NCI-H2171 (cell line): ENCODE measurements around the gene C16orf92.
"Not testable (repeated sequence)": the region's sequence is repeated elsewhere in the genome, so short reads cannot be mapped to it uniquely, and the experiment has no call there.

Experiments
- DNase-seq: peaks from one replicate; lab custom pipeline; 2025; lab: John Stamatoyannopoulos, UW

C16orf92 gene

DNA sequence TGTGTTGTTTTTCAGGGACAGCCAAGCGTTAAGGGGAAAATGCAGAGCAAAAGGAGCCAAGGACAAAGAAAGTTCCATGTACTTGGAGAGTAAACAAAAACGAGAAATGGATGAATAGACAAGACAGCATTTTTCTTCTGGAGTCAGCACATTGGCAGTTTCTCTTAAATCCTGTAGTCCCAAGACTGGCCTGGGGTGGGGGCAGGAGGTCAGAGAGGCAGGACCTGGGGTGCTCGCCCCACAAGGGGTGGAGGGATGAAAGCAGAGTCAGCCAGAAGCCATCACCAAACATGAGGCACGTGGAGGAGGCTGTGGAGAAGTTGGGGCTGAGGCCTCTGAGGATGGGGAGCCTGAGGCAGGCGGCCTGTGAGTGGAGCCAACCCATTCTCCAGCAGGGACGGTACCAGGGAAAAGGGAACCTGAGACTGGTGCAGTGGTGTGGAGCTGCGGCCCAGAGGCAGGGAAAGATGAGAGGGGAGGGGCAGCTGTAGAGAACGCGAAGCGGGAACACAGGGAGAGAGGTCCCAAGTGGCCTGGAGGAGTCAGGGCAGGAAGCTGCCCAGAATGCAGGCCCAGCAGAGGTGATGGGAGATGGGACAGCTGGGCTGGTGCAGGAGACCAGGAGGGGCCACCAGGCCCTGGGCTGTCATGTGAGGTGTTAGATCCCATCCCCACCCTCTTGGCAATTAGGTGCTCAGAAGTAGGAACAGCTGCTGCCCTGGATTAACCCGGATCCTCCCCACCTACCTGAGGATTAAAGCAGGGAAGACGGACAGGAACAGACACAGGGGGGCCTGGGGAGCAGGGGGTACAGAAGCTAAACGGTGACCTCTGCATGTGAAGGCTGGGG, 4.8 kb downstream of the C16orf92 start:
- DNase-seq = peak; percentile 74

DNA sequence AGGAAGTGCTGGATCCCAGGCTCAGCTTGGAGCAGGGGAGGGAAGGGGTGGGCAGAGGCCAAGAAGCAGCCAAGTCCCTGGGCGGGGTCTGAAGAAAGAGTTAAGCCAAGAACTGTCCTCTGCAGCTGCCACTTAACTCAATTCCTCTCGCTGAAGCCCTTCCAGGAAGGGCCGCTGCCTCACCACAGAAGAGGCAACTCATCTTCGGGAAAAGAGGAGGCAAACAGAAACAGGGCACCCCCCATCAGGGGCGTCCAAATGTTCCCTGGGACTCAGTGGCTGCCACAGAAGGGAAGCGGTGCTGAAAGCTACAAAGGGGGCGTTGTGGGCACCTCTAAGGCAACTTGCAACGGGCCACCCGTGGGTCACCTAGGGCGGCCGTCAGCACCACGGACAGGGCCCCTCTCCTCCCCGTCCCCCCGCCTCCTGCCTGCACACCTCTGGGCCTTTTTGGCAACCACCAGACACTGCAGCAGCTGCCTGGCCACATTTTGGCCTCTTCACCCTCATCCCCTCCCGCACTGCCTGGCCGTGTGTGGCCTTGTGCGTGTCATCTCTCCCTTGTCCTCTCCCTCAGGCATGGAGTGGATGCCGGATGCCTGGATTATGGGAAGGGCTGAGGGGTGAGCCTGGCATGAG, 5.6 kb downstream of the C16orf92 start:
- no peak for DNase-seq

- no peak for DNase-seq
Observed at GRCh38 chr16:30030011-30030685, 7.2 kb downstream of the C16orf92 start.

DNA sequence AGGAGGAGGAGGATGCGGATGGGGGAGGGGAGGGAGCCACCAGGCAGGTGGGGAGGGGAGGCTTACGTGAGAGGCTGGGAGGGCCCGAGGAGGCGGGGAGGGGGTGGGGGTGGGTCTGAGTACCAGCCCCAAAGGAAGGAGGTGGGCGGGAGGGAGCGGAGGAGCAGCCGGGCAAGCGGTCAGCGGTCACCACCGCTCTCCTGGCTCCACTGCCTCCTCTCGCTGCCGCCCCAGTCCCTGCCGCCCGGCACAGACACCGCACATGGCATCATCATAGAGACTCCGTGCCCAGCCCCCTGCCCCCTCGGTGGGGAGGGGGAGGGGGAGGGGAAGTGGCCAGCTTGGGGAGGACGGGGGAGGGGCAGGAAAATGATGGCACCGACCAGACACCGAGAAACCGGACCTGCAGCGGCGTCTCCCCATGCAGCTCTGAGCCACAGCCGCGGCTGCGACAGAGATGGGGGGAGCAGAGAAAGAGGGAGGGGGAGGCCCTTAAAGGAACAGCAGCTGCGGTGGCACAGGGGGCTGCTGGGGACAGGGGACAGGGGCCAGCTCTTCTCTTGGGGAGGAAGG, 7.9 kb downstream of the C16orf92 start, which contains the start of gene TLCD3B:
Gene TLCD3B (minus strand): TSS at position 431 of the 573 bp plus-strand sequence. CDS start 744 bp downstream, outside the sequence.
- peak; percentile 37 for DNase-seq

DNA sequence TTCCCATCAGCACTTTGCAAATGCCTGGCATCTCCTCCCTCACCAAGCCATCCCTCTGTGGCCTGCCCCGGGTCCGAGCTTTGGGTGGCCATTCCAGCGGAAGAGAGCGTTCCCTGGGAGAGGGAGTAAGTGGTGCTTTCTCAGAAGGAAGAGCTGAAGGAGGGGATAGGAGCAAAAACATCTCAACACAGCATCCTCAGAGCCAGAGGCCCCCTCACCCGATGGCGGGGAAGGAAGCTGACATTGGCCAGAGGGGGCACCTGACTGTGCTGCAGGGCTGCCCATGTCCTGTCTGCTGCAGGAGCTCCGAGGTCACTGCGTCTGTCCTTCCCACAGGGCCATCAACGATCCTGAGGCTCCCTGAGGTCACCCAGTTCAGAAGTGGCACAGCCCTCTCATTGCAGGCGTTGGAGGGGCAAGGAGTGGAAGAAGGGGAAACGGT, 8.5 kb downstream of the C16orf92 start:
- no peak for DNase-seq

DNA sequence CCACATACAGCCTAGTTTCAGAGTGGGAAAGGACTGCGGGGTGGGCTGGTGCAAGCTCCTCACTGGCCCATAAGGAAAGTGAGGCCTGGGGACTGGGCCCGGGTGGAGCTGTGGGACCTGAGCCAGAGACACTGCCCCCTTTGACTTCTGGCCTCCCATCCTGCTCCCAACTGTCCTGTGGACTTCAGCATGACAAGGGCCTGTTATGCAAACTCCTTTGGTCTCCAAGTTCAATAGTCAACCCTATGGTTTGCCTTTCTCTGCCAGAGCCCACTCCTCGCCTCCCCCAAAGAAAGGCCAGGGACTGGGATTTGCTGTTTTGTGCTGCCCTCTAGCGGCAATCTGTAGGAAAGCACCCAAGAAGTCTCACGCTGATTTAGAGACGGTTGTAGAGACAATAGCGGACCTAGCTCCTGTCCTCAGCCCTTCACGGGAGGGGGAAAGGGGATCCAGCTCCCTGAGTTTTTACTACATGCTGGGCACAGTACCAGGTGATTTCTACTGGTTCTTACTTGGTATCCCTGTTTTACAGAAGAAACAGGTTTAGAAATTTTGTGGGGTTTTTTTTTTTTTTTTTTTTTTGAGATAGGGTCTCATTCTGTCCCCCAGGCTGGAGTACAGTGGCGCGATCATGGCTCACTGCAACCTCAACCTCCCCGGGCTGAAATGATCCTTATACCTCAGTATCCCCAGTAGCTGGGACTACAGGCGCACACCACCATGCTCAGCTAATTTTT, 9.3 kb downstream of the C16orf92 start:
- DNase-seq = peak; percentile 62

DNA sequence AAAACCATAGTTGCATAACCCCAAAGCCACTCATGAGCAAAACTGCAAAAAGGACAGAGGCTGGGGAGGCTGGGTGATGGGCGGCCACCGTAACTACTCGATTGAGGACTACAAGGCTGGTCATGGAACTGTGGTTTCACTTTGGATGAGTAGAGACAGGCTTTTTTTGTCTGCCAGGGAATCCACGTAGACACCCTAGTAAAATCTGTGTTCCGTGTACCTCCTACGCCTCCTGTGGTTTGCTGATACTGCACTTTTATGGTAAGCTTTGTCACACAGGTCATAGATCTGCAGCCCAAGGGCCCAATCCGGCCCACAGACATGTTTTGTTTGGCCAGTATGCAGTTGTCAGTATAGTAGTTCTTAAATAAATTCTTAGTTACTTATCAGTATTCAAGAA, 10.3 kb downstream of the C16orf92 start:
- no peak for DNase-seq

DNA sequence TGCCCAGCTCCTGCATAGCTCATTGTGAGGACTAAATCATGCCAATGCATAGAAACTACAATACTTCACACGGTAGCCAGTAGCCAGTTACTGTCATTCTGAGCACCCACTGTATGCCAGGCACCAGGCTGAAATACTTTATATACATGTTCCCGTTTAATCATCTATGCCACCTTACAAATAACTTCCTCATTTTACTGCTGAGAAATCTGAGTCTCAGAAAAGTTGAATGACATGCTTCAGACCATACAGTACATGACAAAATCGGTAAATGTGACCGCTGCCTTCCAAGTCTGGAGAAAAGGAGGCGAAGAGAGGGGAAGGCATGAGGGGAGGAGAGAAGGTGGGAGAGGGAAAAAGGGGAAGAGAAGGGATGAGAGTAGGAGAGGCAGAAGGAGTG, 17.2 kb downstream of the C16orf92 start:
- DNase-seq = no peak

DNA sequence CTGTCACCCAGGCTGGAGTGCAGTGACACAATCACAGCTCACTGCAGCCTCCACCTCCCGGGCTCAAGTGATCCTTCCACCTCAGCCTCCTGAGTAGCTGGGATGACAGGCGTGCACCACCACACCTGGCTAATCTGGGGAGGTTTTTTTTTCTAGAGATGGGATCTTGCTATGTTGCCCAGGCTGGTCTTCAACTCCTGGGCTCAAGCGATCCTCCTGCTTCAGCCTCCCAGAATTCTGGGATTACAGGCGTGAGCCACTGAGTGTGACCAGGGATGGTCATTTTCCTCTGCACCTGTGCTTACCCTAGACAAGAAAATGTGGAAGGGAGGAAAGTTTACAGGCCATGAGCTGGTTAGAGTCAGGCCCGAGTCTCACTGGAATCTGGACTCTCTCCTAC, 17.7 kb downstream of the C16orf92 start:
- not testable (repeated sequence) for DNase-seq

GRCh38 chr16:30041841-30042240, 18.8 kb downstream of the C16orf92 start:
- no peak for DNase-seq

DNA sequence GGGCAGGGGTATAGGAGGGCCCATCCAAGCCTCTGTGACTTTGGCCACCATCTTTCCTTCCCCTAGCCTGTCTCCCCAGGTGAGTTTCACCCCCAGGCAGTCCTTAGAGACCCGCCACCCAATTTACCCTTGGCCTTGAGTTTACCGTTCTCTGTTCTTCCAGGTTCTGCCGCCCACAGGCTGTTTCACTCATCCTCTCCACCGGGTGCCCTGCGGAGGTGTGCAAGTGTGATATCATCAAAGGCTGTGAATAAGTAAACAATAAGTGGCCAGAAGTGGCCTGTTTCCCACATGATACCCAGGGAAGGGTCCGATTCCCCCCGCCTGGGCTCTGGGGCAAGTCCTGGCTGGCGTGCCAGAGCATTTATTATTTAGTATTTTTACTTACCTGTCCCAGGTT, 23.2 kb downstream of the C16orf92 start:
- no peak for DNase-seq

DNA sequence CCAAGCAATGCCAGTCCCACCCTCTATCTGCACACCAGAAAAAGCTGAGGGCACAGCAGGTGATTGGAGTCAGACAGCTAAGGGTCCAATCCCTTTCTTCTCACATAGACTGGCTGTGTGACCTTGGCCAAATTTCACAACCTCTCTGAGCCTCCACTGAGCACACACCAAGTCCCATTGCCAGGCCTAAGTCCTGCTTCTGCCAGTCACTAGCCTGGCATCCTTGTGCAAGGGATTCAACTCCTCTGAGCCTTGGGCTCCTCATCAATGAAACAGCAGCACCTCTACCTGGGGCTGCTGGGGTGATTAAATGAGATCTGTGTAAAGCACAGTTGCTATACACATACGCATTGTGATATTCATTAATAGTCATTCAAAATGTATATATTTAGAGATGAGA, 23.6 kb downstream of the C16orf92 start:
- no peak for DNase-seq

DNA sequence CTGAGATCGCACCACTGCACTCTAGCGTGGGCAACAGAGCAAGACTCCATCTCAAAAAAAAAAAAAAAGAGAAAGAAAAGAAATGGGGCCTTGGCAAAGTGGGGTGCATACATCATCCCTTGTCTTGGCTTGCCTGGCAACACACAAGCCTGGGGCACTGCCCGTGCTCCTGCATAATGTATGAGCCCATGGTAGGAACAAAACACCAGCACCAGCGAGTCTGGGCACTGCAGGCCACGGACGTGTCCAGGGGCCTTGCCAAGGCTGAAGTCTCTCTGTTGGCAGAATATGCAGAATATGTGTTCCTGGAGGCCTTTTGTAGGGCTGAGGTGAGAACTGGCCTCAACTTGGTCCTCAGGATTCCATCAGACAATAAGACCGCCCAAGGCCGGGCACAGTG, 26.9 kb downstream of the C16orf92 start:
- DNase-seq = no peak

- DNase-seq = no peak
Observed at GRCh38 chr16:30051518-30051917, 28.5 kb downstream of the C16orf92 start.

DNA sequence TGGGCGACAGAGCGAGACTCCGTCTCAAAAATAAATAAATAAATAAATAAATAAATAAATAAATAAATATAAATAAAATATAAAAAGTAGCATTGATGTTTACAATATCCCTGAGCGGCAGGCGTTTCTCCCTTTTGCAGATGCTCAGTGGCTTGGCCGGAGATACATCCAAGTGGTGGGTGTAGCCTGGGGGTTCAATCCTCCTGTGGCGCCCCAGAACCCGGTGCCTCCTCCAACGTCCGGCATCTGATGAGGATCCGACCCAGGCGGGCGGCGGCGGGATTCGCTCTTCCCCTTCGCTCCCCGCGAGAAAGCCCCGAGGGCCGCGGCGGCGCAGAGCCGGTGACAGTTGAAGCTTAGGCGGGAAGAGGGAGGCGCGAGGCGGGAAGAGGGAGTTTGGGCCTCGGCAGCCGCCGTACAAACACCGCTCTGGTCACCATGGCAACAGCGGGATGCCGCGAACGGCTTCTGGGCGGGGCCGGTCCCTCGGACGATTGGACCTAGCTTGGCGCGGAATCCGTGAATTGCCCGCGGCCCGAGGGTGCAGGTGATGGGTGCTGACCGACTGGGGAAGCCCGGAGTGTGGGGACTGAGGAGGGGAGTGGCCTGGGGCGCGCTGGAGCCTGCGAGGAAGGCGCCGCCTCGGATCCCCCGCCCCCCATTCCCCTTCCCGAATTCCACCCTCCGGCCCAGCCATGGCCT, 29.8 kb downstream of the C16orf92 start:
- DNase-seq = peak; percentile 92

DNA sequence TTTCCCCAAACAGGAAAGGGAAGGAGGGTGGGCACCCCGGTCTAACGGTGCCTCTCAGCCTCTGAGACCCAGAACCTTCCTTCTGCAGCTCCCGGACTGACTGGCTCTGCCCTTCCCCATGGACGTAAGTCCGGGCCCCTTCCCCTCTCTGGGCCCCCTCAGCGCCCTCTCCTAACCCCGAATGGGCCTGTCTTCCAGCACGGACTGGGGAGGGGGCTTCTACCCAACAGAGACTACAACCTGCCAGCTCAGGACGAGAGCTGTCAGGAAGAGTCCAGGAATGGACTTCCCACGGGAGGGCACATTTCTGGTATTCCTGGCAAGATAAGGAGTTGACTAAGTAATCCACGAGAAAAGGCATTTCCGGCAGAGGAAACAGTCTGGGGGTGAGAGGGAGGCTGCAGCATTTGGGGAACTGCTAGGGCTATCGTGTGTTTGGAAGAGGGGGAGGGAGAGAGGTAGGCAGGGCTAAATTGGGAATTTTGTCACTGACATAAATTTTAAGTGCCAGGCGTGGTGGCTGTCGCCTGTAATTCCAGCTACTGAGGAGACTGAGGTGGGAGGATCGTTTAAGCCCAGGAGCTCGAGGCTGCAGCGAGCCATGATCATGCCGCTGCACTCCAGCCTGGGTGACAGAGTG, 30.5 kb downstream of the C16orf92 start:
- no peak for DNase-seq

GRCh38 chr16:30054451-30054850, 31.5 kb downstream of the C16orf92 start:
- no peak for DNase-seq

DNA sequence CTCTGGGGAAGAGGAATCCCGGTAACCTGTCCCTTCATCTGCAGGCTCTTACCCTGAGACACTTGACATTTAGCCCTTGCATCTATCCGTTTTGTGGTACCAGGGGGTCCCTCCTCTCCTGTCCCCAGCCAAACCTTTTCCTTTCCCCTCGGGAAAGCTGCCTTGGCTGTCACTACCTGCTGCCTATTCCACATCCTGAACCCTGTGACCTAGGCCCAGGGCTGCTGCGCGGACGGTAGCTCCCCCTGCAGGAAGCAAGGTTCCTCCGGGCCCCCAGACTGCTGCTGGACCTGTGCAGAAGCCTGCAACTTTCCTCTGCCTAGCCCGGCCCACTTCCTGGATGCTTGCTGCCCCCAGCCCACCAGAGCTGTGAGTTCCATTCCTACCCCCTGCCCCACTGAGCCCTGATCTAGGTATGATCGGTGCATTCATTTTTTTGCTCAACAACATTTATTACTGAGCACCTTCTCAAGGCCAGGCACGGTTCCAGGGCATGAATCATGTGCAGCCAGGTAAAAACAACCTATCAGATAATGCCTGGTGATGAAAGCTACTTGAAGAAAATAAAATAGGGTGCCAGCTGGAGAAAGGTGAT, 32.1 kb downstream of the C16orf92 start:
- DNase-seq = peak; percentile 58

DNA sequence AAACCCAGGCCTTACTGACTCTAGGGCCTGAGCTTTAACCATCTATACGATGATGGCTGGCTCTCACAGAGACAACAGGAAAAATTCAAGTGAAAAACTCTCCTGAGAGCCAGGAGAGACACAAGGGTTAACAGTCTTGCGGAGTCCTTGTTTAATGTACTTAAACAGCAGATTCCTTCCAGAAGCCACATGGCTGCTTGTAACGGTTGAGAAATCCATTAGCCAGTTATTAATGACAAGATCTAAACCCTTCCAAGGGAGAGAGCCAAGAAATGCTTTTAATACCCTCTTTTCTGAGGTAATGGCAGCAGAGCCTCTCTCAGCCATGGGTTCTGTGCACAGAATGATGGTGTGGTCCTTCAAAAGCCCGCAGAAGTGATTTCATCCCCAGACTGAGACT, 37.3 kb downstream of the C16orf92 start:
- DNase-seq = no peak
